ENCODE measurements around the gene ACOT6.
"Not testable (repeated sequence)": the region's sequence is repeated elsewhere in the genome, so short reads cannot be mapped to it uniquely, and the experiment has no call there.

ACOT6 gene

GRCh38 chr14:73602994-73603393 lies 9.3 kb upstream of the ACOT6 start:
- no peak for FAIRE-seq

- no peak for FAIRE-seq
Measured at GRCh38 chr14:73606271-73606670, 6.0 kb upstream of the ACOT6 start.

GRCh38 chr14:73607241-73607640 lies 5.1 kb upstream of the ACOT6 start:
- FAIRE-seq: no peak

GRCh38 chr14:73610687-73611086 lies 1.6 kb upstream of the ACOT6 start:
- no peak for FAIRE-seq

GRCh38 chr14:73613046-73613383 lies 698 bp downstream of the ACOT6 start:
- no peak for FAIRE-seq

GRCh38 chr14:73613419-73613963 lies 1.2 kb downstream of the ACOT6 start:
- no peak for FAIRE-seq

- no peak for FAIRE-seq
Measured at GRCh38 chr14:73616831-73617230, 4.5 kb downstream of the ACOT6 start.

- FAIRE-seq: no peak
Measured at GRCh38 chr14:73619524-73619923, 7.2 kb downstream of the ACOT6 start.

- FAIRE-seq: no peak
Measured at GRCh38 chr14:73620268-73620667, 8.0 kb downstream of the ACOT6 start.

GRCh38 chr14:73623504-73624054 lies 11.3 kb downstream of the ACOT6 start:
- FAIRE-seq: no peak

GRCh38 chr14:73625706-73626105 lies 13.4 kb downstream of the ACOT6 start:
- no peak for FAIRE-seq

GRCh38 chr14:73627151-73627558 lies 14.8 kb downstream of the ACOT6 start:
- FAIRE-seq: no peak

GRCh38 chr14:73630009-73630780 lies 17.9 kb downstream of the ACOT6 start:
- FAIRE-seq: no peak

- peak; percentile 33 for FAIRE-seq
Measured at GRCh38 chr14:73633116-73634010, 21.0 kb downstream of the ACOT6 start.

- FAIRE-seq: no peak
Measured at GRCh38 chr14:73634011-73634833, 21.9 kb downstream of the ACOT6 start.

GRCh38 chr14:73636355-73636754 lies 24.0 kb downstream of the ACOT6 start:
- FAIRE-seq: not testable (repeated sequence)

- no peak for FAIRE-seq
Measured at GRCh38 chr14:73637830-73638229, 25.5 kb downstream of the ACOT6 start.

GRCh38 chr14:73640796-73641365 lies 28.6 kb downstream of the ACOT6 start:
- no peak for FAIRE-seq

- peak; percentile 78 for FAIRE-seq
Measured at GRCh38 chr14:73644531-73645247, 32.4 kb downstream of the ACOT6 start, which contains the start of gene DNAL1. Gene DNAL1 (plus strand): TSS chr14:73644986. CDS start chr14:73645040, 54 bp downstream.

GRCh38 chr14:73645248-73645610 lies 32.9 kb downstream of the ACOT6 start:
- FAIRE-seq: no peak

GRCh38 chr14:73651005-73651404 lies 38.7 kb downstream of the ACOT6 start:
- no peak for FAIRE-seq
